GM12878 (cell line): ENCODE data around the gene ZNF341. TPM values are rescaled to one million over a fixed set of nuclear protein-coding genes. Genes with fewer than 3 reads are reported as not detected.
A peak's percentile ranks its signal among the peaks of the same experiment; 100 is the strongest.

Experiments used
- ATF3 ChIP-seq: IDR thresholded peaks from 2 replicates; pipeline ENCODE4 v1.6.1; 2011; ENCODE audit warnings: low read depth, mild to moderate bottlenecking, low read length, moderate library complexity, borderline replicate concordance; ENCODE audit errors: extremely low read depth
- BRCA1 ChIP-seq: IDR thresholded peaks from 2 replicates; pipeline ENCODE4 v1.6.1; 2011; ENCODE audit warnings: low read depth, low read length, improper control_type of control experiment
- CBX5 ChIP-seq: sonication (generic); IDR thresholded peaks from 2 replicates; pipeline ENCODE4 v1.6.1; 2016; ENCODE audit warnings: low read depth, moderate library complexity, mild to moderate bottlenecking, inconsistent platforms
- CHD2 ChIP-seq: IDR thresholded peaks from 2 replicates; pipeline ENCODE4 v1.6.1; 2011; ENCODE audit warnings: low read depth, low read length, improper control_type of control experiment, borderline replicate concordance
- ETV6 ChIP-seq, 2 experiments: fragments of 450-650 bp in 1 of 2; IDR thresholded peaks in 1 of 2; conservative IDR thresholded peaks in 1 of 2; 2 replicates each; pipeline ENCODE4 v1.6.1; 2014; ENCODE audit warnings: antibody characterized with exemption in 1 of 2, borderline replicate concordance in 1 of 2, low read depth in 1 of 2, mild to moderate bottlenecking in 1 of 2, moderate library complexity in 1 of 2
- EZH2 ChIP-seq: IDR thresholded peaks from 2 replicates; pipeline ENCODE4 v1.6.1; 2012; ENCODE audit warnings: low read depth, mild to moderate bottlenecking, control low read depth, inconsistent platforms, low read length, borderline replicate concordance; ENCODE audit not compliant: control insufficient read depth
- FOS ChIP-seq: IDR thresholded peaks from 3 replicates; pipeline ENCODE4 v1.6.1; 2011; ENCODE audit warnings: borderline replicate concordance; ENCODE audit not compliant: insufficient read length; ENCODE audit errors: extremely low read depth
- HDAC2 ChIP-seq: fragments of 200-600 bp; sonication (generic); IDR thresholded peaks from 2 replicates; pipeline ENCODE4 v1.6.1; 2017
- HDAC6 ChIP-seq: fragments of 200-600 bp; sonication (generic); IDR thresholded peaks from one replicate; pipeline ENCODE4 v1.8.0; 2017; ENCODE audit warnings: antibody characterized with exemption; ENCODE audit not compliant: unreplicated experiment
- IKZF2 ChIP-seq, 2 experiments: fragments of 450-650 bp; IDR thresholded peaks; 2 replicates each; pipeline ENCODE4 v1.6.1; 2017; ENCODE audit warnings: mild to moderate bottlenecking in 2 of 2, moderate library complexity in 2 of 2
- IRF3 ChIP-seq: fragments of 450-650 bp; IDR thresholded peaks from 2 replicates; pipeline ENCODE4 v1.6.1; 2014; ENCODE audit warnings: mild to moderate bottlenecking
- JUND ChIP-seq: IDR thresholded peaks from 2 replicates; pipeline ENCODE4 v1.6.1; 2012; ENCODE audit warnings: low read depth, mild to moderate bottlenecking, low read length, improper control_type of control experiment, moderate library complexity
- KLF5 ChIP-seq: fragments of 450-650 bp; IDR thresholded peaks from 2 replicates; pipeline ENCODE4 v1.6.1; 2014; ENCODE audit warnings: mild to moderate bottlenecking; ENCODE audit not compliant: partially characterized antibody
- NFIC ChIP-seq: IDR thresholded peaks from 2 replicates; pipeline ENCODE4 v1.6.1; 2012; ENCODE audit warnings: low read depth, mild to moderate bottlenecking, inconsistent platforms, low read length, moderate library complexity
- NFYA ChIP-seq: IDR thresholded peaks from 2 replicates; pipeline ENCODE4 v1.6.1; 2011; ENCODE audit warnings: low read depth, mild to moderate bottlenecking, low read length, improper control_type of control experiment, borderline replicate concordance
- NR2C1 ChIP-seq: fragments of 450-650 bp; IDR thresholded peaks from 2 replicates; pipeline ENCODE4 v1.6.1; 2017; ENCODE audit warnings: antibody characterized with exemption, mild to moderate bottlenecking, moderate library complexity
- PAX5 ChIP-seq: IDR thresholded peaks from 2 replicates; pipeline ENCODE4 v1.6.1; 2011; ENCODE audit warnings: low read depth, low read length, borderline replicate concordance
- PKNOX1 ChIP-seq: fragments of 450-650 bp; IDR thresholded peaks from 2 replicates; pipeline ENCODE4 v1.6.1; 2016; ENCODE audit warnings: mild to moderate bottlenecking
- PML ChIP-seq: IDR thresholded peaks from 2 replicates; pipeline ENCODE4 v1.6.1; 2012; ENCODE audit warnings: low read length, inconsistent platforms
- SMARCA5 ChIP-seq: fragments of 450-650 bp; IDR thresholded peaks from 2 replicates; pipeline ENCODE4 v1.6.1; 2017; ENCODE audit warnings: mild to moderate bottlenecking
- SP1 ChIP-seq: IDR thresholded peaks from one replicate; pipeline ENCODE4 v1.6.1; 2011; ENCODE audit warnings: low read depth, low read length
- SREBF1 ChIP-seq: IDR thresholded peaks from 2 replicates; pipeline ENCODE4 v1.6.1; 2012; ENCODE audit warnings: mild to moderate bottlenecking, low read length
- SUPT20H ChIP-seq: IDR thresholded peaks from 2 replicates; pipeline ENCODE4 v1.6.1; 2011; ENCODE audit warnings: low read depth, mild to moderate bottlenecking, low read length, moderate library complexity, borderline replicate concordance; ENCODE audit not compliant: control insufficient read depth
- YBX1 ChIP-seq: fragments of 450-650 bp; IDR thresholded peaks from 2 replicates; pipeline ENCODE4 v1.6.1; 2016; ENCODE audit warnings: antibody characterized with exemption
- ZBTB11 ChIP-seq: fragments of 450-650 bp; formaldehyde crosslinking; IDR thresholded peaks from 2 replicates; pipeline ENCODE4 v1.5.0; 2022; ENCODE audit warnings: mild to moderate bottlenecking, missing genetic modification characterization
- polyA plus RNA-seq, 11 experiments: library from polyadenylated mRNA; depleted of rRNA in 4 of 11; unstranded in 6 of 11; stranded (reverse) in 5 of 11; fragments of >200 nt; fragmentation: Nextera tagmentation in 4 of 11; fragmentation: Illumina TruSeq in 1 of 11; extraction: Ambion mirVana in 4 of 11; extraction: Trizol in 1 of 11; gene quantifications; 1 replicate in 1 of 11; 2 replicates in 10 of 11; pipeline versions ENCODE4 v1.2.1 to v1.2.3, GENCODE V29; 2011 to 2016; ENCODE audit warnings: inconsistent platforms in 2 of 11, missing spikeins in 2 of 11, low read depth in 1 of 11
- total RNA-seq, 4 experiments: library from RNA; depleted of rRNA in 3 of 4; stranded (reverse); fragments of >200 nt in 3 of 4; fragmentation: Illumina TruSeq in 1 of 4; extraction: Trizol in 1 of 4; gene quantifications; 2 replicates each; pipeline versions ENCODE4 v1.2.1 to v1.2.3, GENCODE V29; 2013 to 2021

Gene ZNF341
- total and polyA plus RNA-seq, 10 of the 15 experiments (the other 5 are each of a cell fraction or from before 2014, with no cell fraction given), result 0.18 to 5.0 (median 2.6) TPM

GRCh38 chr20:33686100-33686983 lies 45.5 kb upstream of the ZNF341 start, which contains the start of gene E2F1 (continued):
- TF ChIP-seq SREBF1 (no peak), JUND (no peak), SMARCA5 (no peak), ATF3 (no peak), BRCA1 (no peak), IRF3 (peak; percentile 75), NFYA (no peak), EZH2 (no peak), YBX1 (no peak), CBX5 (no peak), NFIC (no peak), NR2C1 (peak; percentile 10; the same call in 1 of the 2 replicates), HDAC6 (no peak), KLF5 (no peak), PAX5 (no peak), FOS (peak; percentile 36), PML (no peak), HDAC2 (no peak), SP1 (peak; percentile 88), ETV6 (conservative IDR thresholded peaks at IDR 0.05 in 1 of 2, IDR thresholded peaks at IDR 0.05 in 1 of 2; ENCODE audit: borderline replicate concordance in 1 of 2, low read depth in 1 of 2) (no peak), PKNOX1 (no peak), CHD2 (peak; percentile 79; the same call in 1 of the 2 replicates), ZBTB11 (CRISPR knock-in tag) (no peak), SUPT20H (no peak), IKZF2 (IDR thresholded peaks at IDR 0.05) (no peak)
